ENCODE data around the gene OIP5. TPM values are rescaled to one million over a fixed set of nuclear protein-coding genes. Genes with fewer than 3 reads are reported as not detected.

Gene OIP5
- total and polyA plus RNA-seq, 2 donors (not counting 3 experiments of a cell fraction or from before 2014, with no cell fraction given): 11.4 to 11.8 TPM

- Histone ChIP-seq H3K4me3 (replicated peaks in 1 of 3; ENCODE audit: insufficient read depth in 1 of 3, low read depth in 1 of 3, low read length in 3 of 3) (no peak overlapping the region), H3K9me3 (replicated peaks; ENCODE audit: control insufficient read depth, insufficient read depth, low read length) (no peaks in the 10 kb centered on the region), H3K27ac (ENCODE audit: insufficient read depth, low read depth, low read length) (no peak overlapping the region), H3K9ac (replicated peaks; ENCODE audit: extremely low read depth, insufficient read depth, low read length) (no peak overlapping the region), H3K4me2 (ENCODE audit: insufficient read depth, low read length) (no peak overlapping the region), H3K27me3 (ENCODE audit: control insufficient read depth in 2 of 2, insufficient read depth in 2 of 2, low read length in 2 of 2) (no peaks in the 10 kb centered on the region), H4K20me1 (replicated peaks; ENCODE audit: control insufficient read depth, extremely low read depth, insufficient read depth, low read length) (no peaks in the 10 kb centered on the region), H3K4me1 (ENCODE audit: control insufficient read depth, extremely low read depth, insufficient read depth, low read length) (peaks cover 12% of the 10 kb centered on the region), H3K9me1 (replicated peaks; ENCODE audit: control insufficient read depth, extremely low read depth, insufficient read depth, low read length) (no peaks in the 10 kb centered on the region), H3K79me2 (ENCODE audit: control insufficient read depth, insufficient read depth, low read length) (peaks cover 88% of the 10 kb centered on the region), H2AFZ (ENCODE audit: low read depth, low read length) (no peak overlapping the region), H3K36me3 (ENCODE audit: control insufficient read depth in 2 of 2, extremely low read depth in 1 of 2, insufficient read depth in 2 of 2, low read length in 2 of 2) (peaks cover 4 to 9% of the 10 kb centered on the region in 2 experiments)
- FAIRE-seq: no peak
- no peak for TF ChIP-seq GATA2 (IDR thresholded peaks at IDR 0.05; ENCODE audit: insufficient read depth, insufficient read length, low read depth, low read length)
- TF ChIP-seq, protein P1, sequence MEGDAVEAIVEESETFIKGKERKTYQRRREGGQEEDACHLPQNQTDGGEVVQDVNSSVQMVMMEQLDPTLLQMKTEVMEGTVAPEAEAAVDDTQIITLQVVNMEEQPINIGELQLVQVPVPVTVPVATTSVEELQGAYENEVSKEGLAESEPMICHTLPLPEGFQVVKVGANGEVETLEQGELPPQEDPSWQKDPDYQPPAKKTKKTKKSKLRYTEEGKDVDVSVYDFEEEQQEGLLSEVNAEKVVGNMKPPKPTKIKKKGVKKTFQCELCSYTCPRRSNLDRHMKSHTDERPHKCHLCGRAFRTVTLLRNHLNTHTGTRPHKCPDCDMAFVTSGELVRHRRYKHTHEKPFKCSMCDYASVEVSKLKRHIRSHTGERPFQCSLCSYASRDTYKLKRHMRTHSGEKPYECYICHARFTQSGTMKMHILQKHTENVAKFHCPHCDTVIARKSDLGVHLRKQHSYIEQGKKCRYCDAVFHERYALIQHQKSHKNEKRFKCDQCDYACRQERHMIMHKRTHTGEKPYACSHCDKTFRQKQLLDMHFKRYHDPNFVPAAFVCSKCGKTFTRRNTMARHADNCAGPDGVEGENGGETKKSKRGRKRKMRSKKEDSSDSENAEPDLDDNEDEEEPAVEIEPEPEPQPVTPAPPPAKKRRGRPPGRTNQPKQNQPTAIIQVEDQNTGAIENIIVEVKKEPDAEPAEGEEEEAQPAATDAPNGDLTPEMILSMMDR (IDR thresholded peaks at IDR 0.05; ENCODE audit: extremely low read depth in 1 of 2, insufficient read depth in 1 of 2, low read depth in 1 of 2, low read length in 2 of 2): no peak
- no peak for TF ChIP-seq FOS (IDR thresholded peaks at IDR 0.05; ENCODE audit: borderline replicate concordance, insufficient read depth, low read length)
- TF ChIP-seq JUN (IDR thresholded peaks at IDR 0.05; ENCODE audit: borderline replicate concordance, insufficient read depth, insufficient read length, low read depth): no peak
- TF ChIP-seq EZH2 (IDR thresholded peaks at IDR 0.05; ENCODE audit: borderline replicate concordance, low read depth, low read length, severe bottlenecking): no peak
- no peak for TF ChIP-seq POLR2AphosphoS5 (IDR thresholded peaks at IDR 0.05; ENCODE audit: insufficient read depth, low read depth, low read length)
- TF ChIP-seq, protein P2, sequence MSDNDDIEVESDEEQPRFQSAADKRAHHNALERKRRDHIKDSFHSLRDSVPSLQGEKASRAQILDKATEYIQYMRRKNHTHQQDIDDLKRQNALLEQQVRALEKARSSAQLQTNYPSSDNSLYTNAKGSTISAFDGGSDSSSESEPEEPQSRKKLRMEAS (IDR thresholded peaks at IDR 0.05; ENCODE audit: insufficient read depth, insufficient read length): no peak
- no peak for TF ChIP-seq MYC (IDR thresholded peaks at IDR 0.05; ENCODE audit: low read depth, low read length)
- TF ChIP-seq POLR2A (IDR thresholded peaks at IDR 0.05; ENCODE audit: low read depth, low read length): no peak
- intact Hi-C loops (cut with micrococcal nuclease): no loop called here
- ChIA-PET POLR2A (no interaction called here), CTCF (no interaction called here)
- no TSS peak for BruUV-seq (replicated peaks)
- dilution Hi-C loops (cut with MboI; ENCODE audit: extremely low pct_ligation_motif_present, low sequenced_read_pairs): no loop called here
- no peak for DNase-seq (ENCODE audit: low read depth, low spot score)
Measured at GRCh38 chr15:41337631-41338522, 5.5 kb upstream of the OIP5 start.

Measured in endothelial cell of umbilical vein (primary cell).